ENCODE measurements around the gene CATSPER3. TPM values are rescaled to one million over a fixed set of nuclear protein-coding genes. Genes with fewer than 3 reads are reported as not detected.

Gene CATSPER3
- total and polyA plus RNA-seq, 2 of the 8 experiments (the other 6 are each of a cell fraction or from before 2014, with no cell fraction given) = 0.62 TPM; not detected in 1

DNA sequence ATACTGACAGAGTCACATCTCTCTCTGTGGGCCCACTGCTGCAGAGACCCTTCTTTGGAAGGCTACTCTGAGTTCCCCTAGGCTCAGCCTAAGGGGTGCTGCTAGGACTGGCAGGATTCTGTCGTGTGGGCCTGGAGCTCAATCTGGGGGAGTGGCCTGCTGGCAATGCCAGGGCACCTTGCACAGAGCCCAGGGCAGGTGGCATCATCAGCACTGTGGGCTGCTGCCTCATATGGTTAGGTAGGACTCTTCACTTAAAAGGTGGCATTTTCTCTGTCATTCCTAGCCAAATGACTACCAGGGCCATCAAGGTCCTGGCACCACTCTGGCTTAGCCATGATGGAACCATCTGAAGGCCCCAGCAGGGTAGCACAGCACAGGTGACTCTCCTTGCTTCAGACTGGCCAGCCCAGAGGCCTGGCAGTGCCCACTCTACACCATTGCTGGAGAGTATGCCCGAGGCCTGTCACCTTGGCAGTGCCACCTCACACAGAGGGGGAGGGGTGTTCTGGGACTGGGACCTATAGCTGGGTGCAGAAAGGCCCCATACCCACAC is 44.4 kb downstream of the CATSPER3 start:
- H3K79me2 ChIP-seq (ENCODE audit: control insufficient read depth in 1 of 2, insufficient read depth in 2 of 2, low read length in 2 of 2) = no peaks in the 10 kb centered on the region
- no peak overlapping the region for H4K5ac ChIP-seq (ENCODE audit: insufficient read length, low read depth, low read length)
- H3K27me3 ChIP-seq (replicated peaks in 1 of 4; ENCODE audit: control insufficient read depth in 3 of 4, extremely low read depth in 1 of 4, insufficient read depth in 3 of 4, low read length in 3 of 4) = no peaks in the 10 kb centered on the region; a peak in 1 of 7 replicates
- H3K14ac ChIP-seq (ENCODE audit: insufficient read length) = no peak overlapping the region
- no peak overlapping the region for H3K4ac ChIP-seq (replicated peaks; ENCODE audit: insufficient read length, low read depth, low read length)
- no peak overlapping the region for H3K18ac ChIP-seq (ENCODE audit: extremely low read depth, low read length)
- H3K4me1 ChIP-seq (replicated peaks in 1 of 4; ENCODE audit: control insufficient read depth in 3 of 4, insufficient read depth in 4 of 4, low read length in 3 of 4) = peaks cover 0 to 6% (median under 1%) of the 10 kb centered on the region in 4 experiments; a peak in 1 of 7 replicates
- no peak overlapping the region for H2BK15ac ChIP-seq (ENCODE audit: low read length)
- no peak overlapping the region for H3K9ac ChIP-seq (replicated peaks in 1 of 4; ENCODE audit: extremely low read depth in 1 of 4, low read depth in 3 of 4, low read length in 3 of 4)
- no peak overlapping the region for H3K23ac ChIP-seq (ENCODE audit: insufficient read length)
- FAIRE-seq = no peak
- no peak overlapping the region for H2BK12ac ChIP-seq (ENCODE audit: low read depth, low read length)
- no peak overlapping the region for H3K27ac ChIP-seq (ENCODE audit: low read depth, low read length)
- H2BK5ac ChIP-seq (ENCODE audit: low read depth, low read length) = no peak overlapping the region
- no peaks in the 10 kb centered on the region for H3K9me3 ChIP-seq (ENCODE audit: insufficient read depth in 2 of 2, low read depth in 1 of 2, low read length in 1 of 2)
- H3K4me3 ChIP-seq (ENCODE audit: extremely low read depth in 1 of 4, insufficient read depth in 2 of 4, low read depth in 3 of 4, low read length in 4 of 4) = no peak overlapping the region
- no peak overlapping the region for H2AK5ac ChIP-seq (ENCODE audit: low read depth, low read length)
- no peak overlapping the region for H2BK20ac ChIP-seq (ENCODE audit: low read length)
- H2BK120ac ChIP-seq (replicated peaks; ENCODE audit: low read depth, low read length) = no peak overlapping the region
- H3K36me3 ChIP-seq (ENCODE audit: control insufficient read depth in 2 of 4, insufficient read depth in 4 of 4, low read length in 3 of 4) = no peaks in the 10 kb centered on the region
- H4K20me1 ChIP-seq (replicated peaks in 1 of 2; ENCODE audit: control insufficient read depth in 1 of 2, insufficient read depth in 2 of 2, low read length in 2 of 2) = no peaks in the 10 kb centered on the region
- H3K4me2 ChIP-seq (ENCODE audit: insufficient read depth in 1 of 2, low read depth in 2 of 2, low read length in 2 of 2) = no peak overlapping the region
- WGBS, 2 experiments (ENCODE audit: extremely low coverage in 1 of 2, insufficient coverage in 1 of 2, insufficient read length in 1 of 2, insufficient replicate concordance in 2 of 2, low coverage in 1 of 2, low lambda C conversion rate in 2 of 2, missing lambda C conversion rate in 1 of 2) = 100% methylated on average over 2 of the region's 2 CpGs; no CpG with 5 or more reads in 1 of the 2 experiments
- H3K23me2 ChIP-seq (ENCODE audit: low read depth, low read length) = no peaks in the 10 kb centered on the region
- H3K56ac ChIP-seq (replicated peaks; ENCODE audit: insufficient read length, low read depth, low read length) = no peak overlapping the region
- no peak overlapping the region for H2AFZ ChIP-seq (ENCODE audit: low read length)
- H3K79me1 ChIP-seq (ENCODE audit: low read depth, low read length) = no peaks in the 10 kb centered on the region
- ChIA-PET CTCF (ENCODE audit: partially characterized antibody) (interaction anchor here (1.3 to 2.1 kb wide), 2 partner anchors 12 to 96 kb away, joined by 3 to 12 read pairs; no protein-coding TSS in a partner anchor), POLR2A (ENCODE audit: partially characterized antibody) (interaction anchor here (1.2 kb wide), 1 partner anchor 13 kb away, joined by 4 read pairs; no protein-coding TSS in a partner anchor)
- no peak overlapping the region for H4K8ac ChIP-seq (ENCODE audit: extremely low read depth, insufficient read depth, low read length)
- no peak overlapping the region for H4K91ac ChIP-seq (replicated peaks; ENCODE audit: insufficient read length, low read length)
- DNase-seq (ENCODE audit: low read depth in 1 of 2, low spot score in 2 of 2) = no peak
- TF ChIP-seq KDM1A (IDR thresholded peaks at IDR 0.05; ENCODE audit: borderline replicate concordance, low read length) (no peak), SIX5 (IDR thresholded peaks at IDR 0.05; ENCODE audit: low read depth, low read length) (no peak), CHD1 (IDR thresholded peaks at IDR 0.05; ENCODE audit: low read depth, low read length) (no peak), CBX5 (IDR thresholded peaks at IDR 0.05; ENCODE audit: low read depth, low read length) (no peak), TEAD4 (IDR thresholded peaks at IDR 0.05; ENCODE audit: low read depth, low read length) (no peak)
- TF ChIP-seq, protein P1, sequence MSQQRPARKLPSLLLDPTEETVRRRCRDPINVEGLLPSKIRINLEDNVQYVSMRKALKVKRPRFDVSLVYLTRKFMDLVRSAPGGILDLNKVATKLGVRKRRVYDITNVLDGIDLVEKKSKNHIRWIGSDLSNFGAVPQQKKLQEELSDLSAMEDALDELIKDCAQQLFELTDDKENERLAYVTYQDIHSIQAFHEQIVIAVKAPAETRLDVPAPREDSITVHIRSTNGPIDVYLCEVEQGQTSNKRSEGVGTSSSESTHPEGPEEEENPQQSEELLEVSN (IDR thresholded peaks at IDR 0.05) = no peak
- TF ChIP-seq, protein P2, sequence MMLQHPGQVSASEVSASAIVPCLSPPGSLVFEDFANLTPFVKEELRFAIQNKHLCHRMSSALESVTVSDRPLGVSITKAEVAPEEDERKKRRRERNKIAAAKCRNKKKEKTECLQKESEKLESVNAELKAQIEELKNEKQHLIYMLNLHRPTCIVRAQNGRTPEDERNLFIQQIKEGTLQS (IDR thresholded peaks at IDR 0.05; ENCODE audit: insufficient read depth, low read depth, low read length) = no peak
